Activated CD4-positive, alpha-beta T cell treated with anti-CD3 and anti-CD28 coated beads, Interleukin-2, amount 10 ng/mL, durations not matched to agents 7 days and 5 days (primary cell): ENCODE results near the gene EPB41L4B. TPM values are rescaled to one million over a fixed set of nuclear protein-coding genes. Genes with fewer than 3 reads are reported as not detected.
"Not testable (repeated sequence)": the region's sequence is repeated elsewhere in the genome, so short reads cannot be mapped to it uniquely, and the experiment has no call there.

Experiments used
- CTCF ChIA-PET: fragments of 350-600 bp; sonication (Branson Sonifier 250); formaldehyde crosslinking; loops from one replicate; lab custom pipeline; 2021; ENCODE audit warnings: antibody characterized with exemption; lab: Charles Lee
- POLR2A ChIA-PET: fragments of 350-600 bp; sonication (Branson Sonifier 250); formaldehyde crosslinking; loops from one replicate; lab custom pipeline; 2021; ENCODE audit warnings: antibody characterized with exemption; lab: Charles Lee
- DNase-seq: peaks from one replicate; pipeline ENCODE4 v3.0.0-alpha.2; 2020
- H3K27ac Mint-ChIP-seq: one replicate; pipeline ENCODE4 v1.8.0; 2021; ENCODE audit warnings: mild to moderate bottlenecking, moderate library complexity, mixed read lengths
- H3K27me3 Mint-ChIP-seq: one replicate; pipeline ENCODE4 v1.8.0; 2021; ENCODE audit warnings: mixed read lengths
- H3K36me3 Mint-ChIP-seq: one replicate; pipeline ENCODE4 v1.8.0; 2021; ENCODE audit warnings: low read depth, mixed read lengths
- H3K4me1 Mint-ChIP-seq: one replicate; pipeline ENCODE4 v1.8.0; 2021; ENCODE audit warnings: mixed read lengths
- H3K4me3 Mint-ChIP-seq: one replicate; pipeline ENCODE4 v1.8.0; 2021; ENCODE audit warnings: mild to moderate bottlenecking, moderate library complexity, mixed read lengths
- H3K9me3 Mint-ChIP-seq: one replicate; pipeline ENCODE4 v1.8.0; 2021; ENCODE audit warnings: mixed read lengths
- total RNA-seq, 2 experiments: library from RNA; stranded (reverse); gene quantifications; one replicate each; pipeline ENCODE4 v1.2.3, GENCODE V29; 2021

Gene EPB41L4B
- total RNA-seq, 2 experiments from 2014 or later: not detected

GRCh38 chr9:109218242-109218641 is 102.6 kb downstream of the EPB41L4B start:
- H3K36me3 Mint-ChIP-seq, POLR2A ChIA-PET, H3K4me3 Mint-ChIP-seq, H3K9me3 Mint-ChIP-seq, H3K27ac Mint-ChIP-seq, DNase-seq, H3K4me1 Mint-ChIP-seq: not testable (repeated sequence)
- peaks cover 13% of the 10 kb centered on the region for H3K27me3 Mint-ChIP-seq
- CTCF ChIA-PET: interaction anchor here (0.7 kb wide), 1 partner anchor 11 kb away, joined by 3 read pairs; no protein-coding TSS in a partner anchor

- ChIA-PET CTCF (interaction anchor here (0.8 kb wide), 1 partner anchor 184 kb away, joined by 3 read pairs; no protein-coding TSS in a partner anchor), POLR2A (no interaction called here)
- Mint-ChIP-seq H3K4me1 (no peaks in the 10 kb centered on the region), H3K4me3 (no peak overlapping the region), H3K27me3 (peaks cover 22% of the 10 kb centered on the region), H3K9me3 (no peaks in the 10 kb centered on the region), H3K36me3 (no peaks in the 10 kb centered on the region), H3K27ac (no peak overlapping the region)
- DNase-seq: no peak
These were observed 106.4 kb downstream of the EPB41L4B start for GRCh38 chr9:109214414-109214813.

GRCh38 chr9:109213285-109214121 is 107.4 kb downstream of the EPB41L4B start:
- DNase-seq: no peak
- H3K36me3 Mint-ChIP-seq: no peaks in the 10 kb centered on the region
- ChIA-PET POLR2A (no interaction called here), CTCF (no interaction called here)
- peaks cover 19% of the 10 kb centered on the region for H3K27me3 Mint-ChIP-seq
- no peak overlapping the region for H3K27ac Mint-ChIP-seq
- H3K9me3 Mint-ChIP-seq: no peaks in the 10 kb centered on the region
- no peak overlapping the region for H3K4me3 Mint-ChIP-seq
- no peaks in the 10 kb centered on the region for H3K4me1 Mint-ChIP-seq

GRCh38 chr9:109212768-109213167 is 108.1 kb downstream of the EPB41L4B start:
- no peak overlapping the region for H3K27ac Mint-ChIP-seq
- H3K36me3 Mint-ChIP-seq: no peaks in the 10 kb centered on the region
- H3K4me3 Mint-ChIP-seq: no peak overlapping the region
- ChIA-PET POLR2A (no interaction called here), CTCF (no interaction called here)
- H3K9me3 Mint-ChIP-seq: no peaks in the 10 kb centered on the region
- H3K4me1 Mint-ChIP-seq: no peaks in the 10 kb centered on the region
- peaks cover 16% of the 10 kb centered on the region for H3K27me3 Mint-ChIP-seq
- no peak for DNase-seq

GRCh38 chr9:109206670-109207069 is 114.2 kb downstream of the EPB41L4B start:
- no peaks in the 10 kb centered on the region for H3K9me3 Mint-ChIP-seq
- no peaks in the 10 kb centered on the region for H3K4me1 Mint-ChIP-seq
- ChIA-PET CTCF (interaction anchor here (0.6 kb wide), 1 partner anchor 144 kb away, joined by 3 read pairs; no protein-coding TSS in a partner anchor), POLR2A (no interaction called here)
- peaks cover 18% of the 10 kb centered on the region for H3K27me3 Mint-ChIP-seq
- no peak overlapping the region for H3K27ac Mint-ChIP-seq
- no peak for DNase-seq
- H3K4me3 Mint-ChIP-seq: no peak overlapping the region
- no peaks in the 10 kb centered on the region for H3K36me3 Mint-ChIP-seq

DNA sequence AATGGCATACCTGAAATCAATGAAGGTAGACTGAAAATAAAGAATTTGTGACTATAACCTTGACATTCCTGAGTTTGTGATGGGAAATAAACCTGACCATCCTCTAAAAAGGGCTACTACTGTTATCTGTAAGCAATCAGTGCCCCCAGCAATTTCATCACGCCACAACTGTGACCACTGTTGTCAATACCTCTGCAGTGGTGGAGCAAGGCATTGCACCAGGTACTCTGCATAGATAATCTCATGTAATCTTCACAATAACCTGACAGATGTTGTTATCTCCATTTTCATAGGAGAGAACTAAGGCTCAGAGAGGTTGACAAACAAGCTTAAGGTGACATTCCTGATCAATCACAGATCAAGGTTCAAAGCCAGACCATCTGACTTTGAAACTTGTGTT is 115.3 kb downstream of the EPB41L4B start:
- Mint-ChIP-seq H3K4me3 (no peak overlapping the region), H3K27ac (no peak overlapping the region), H3K4me1 (no peaks in the 10 kb centered on the region), H3K9me3 (no peaks in the 10 kb centered on the region), H3K36me3 (no peaks in the 10 kb centered on the region), H3K27me3 (peaks cover 13% of the 10 kb centered on the region)
- POLR2A ChIA-PET: no interaction called here
- CTCF ChIA-PET: no interaction called here
- no peak for DNase-seq

GRCh38 chr9:109203761-109204360 is 117.0 kb downstream of the EPB41L4B start:
- ChIA-PET CTCF (no interaction called here), POLR2A (no interaction called here)
- Mint-ChIP-seq H3K9me3 (no peaks in the 10 kb centered on the region), H3K27ac (no peak overlapping the region), H3K4me1 (no peaks in the 10 kb centered on the region), H3K27me3 (peaks cover 11% of the 10 kb centered on the region), H3K4me3 (no peak overlapping the region), H3K36me3 (no peaks in the 10 kb centered on the region)
- no peak for DNase-seq

GRCh38 chr9:109199676-109200075 is 121.2 kb downstream of the EPB41L4B start:
- Mint-ChIP-seq H3K4me3 (no peak overlapping the region), H3K9me3 (no peaks in the 10 kb centered on the region), H3K27ac (no peak overlapping the region), H3K27me3 (peaks cover 5% of the 10 kb centered on the region), H3K4me1 (no peaks in the 10 kb centered on the region), H3K36me3 (no peaks in the 10 kb centered on the region)
- POLR2A ChIA-PET: no interaction called here
- DNase-seq: no peak
- CTCF ChIA-PET: no interaction called here

- ChIA-PET CTCF (interaction anchor here (1.0 kb wide), 1 partner anchor 10 kb away, joined by 3 read pairs; no protein-coding TSS in a partner anchor), POLR2A (no interaction called here)
- Mint-ChIP-seq H3K27ac (no peak overlapping the region), H3K9me3 (no peaks in the 10 kb centered on the region), H3K4me3 (no peak overlapping the region), H3K27me3 (peaks cover 4% of the 10 kb centered on the region), H3K4me1 (no peaks in the 10 kb centered on the region), H3K36me3 (no peaks in the 10 kb centered on the region)
- DNase-seq: peak; percentile 11
These were observed 122.0 kb downstream of the EPB41L4B start for GRCh38 chr9:109198736-109199382.

DNA sequence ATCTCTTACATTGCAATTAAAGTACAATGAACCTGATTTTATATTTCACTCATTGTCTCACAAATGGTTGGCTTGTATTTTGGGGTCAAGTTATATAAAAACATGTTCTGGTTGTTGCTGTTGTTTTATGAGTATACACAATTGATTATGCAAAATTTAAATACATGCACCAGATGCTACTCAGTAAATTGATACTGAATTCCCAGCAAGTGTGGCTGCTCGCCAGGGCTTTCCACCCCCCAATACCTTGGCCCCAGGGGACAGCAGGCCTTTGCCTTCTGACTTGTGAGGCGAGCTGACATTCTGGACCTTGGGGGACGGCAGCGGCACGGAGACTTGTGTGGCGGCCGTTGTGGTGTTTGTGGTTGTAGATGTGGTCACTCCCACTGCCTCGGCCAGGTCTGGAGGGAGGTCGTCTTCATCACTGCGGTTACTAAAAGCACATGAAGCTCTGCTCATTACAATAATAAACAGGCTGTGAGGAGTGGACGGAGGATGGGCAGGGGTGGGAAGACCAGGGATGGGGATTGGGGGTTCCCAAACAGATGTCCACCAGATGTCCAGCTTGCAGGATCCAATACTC is 126.8 kb downstream of the EPB41L4B start:
- CTCF ChIA-PET: no interaction called here
- POLR2A ChIA-PET: no interaction called here

DNA sequence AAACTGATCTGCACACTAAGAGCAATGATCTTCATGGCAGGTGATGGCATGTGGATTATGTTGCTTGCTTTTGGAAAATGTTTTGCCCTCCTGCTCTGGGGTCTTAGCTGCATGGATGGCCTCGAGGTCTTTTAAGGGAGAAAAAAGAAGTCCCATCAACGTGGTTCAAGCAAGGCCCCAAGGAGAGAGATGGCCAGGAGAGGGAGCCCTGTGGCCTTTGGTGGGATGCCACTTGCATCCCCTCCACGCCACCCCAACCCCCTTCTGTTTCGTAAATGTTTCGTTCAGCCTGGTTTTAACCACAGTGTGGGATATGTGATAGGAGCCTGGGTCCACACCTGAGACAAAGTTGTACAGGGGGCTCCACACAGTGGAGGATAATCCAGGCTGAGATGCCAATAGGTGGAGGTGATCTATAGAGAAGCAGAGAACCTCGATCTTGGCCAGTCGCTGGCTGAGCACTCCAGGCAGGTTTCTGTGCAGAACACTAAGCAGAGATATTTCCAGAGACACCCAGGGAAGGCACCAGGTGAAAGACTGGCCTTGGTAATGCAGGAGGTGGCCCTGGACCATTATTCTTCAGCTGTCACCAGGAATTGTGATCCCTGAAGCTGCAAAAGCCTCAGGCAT is 128.0 kb downstream of the EPB41L4B start:
- H3K4me1 Mint-ChIP-seq: peaks cover 6% of the 10 kb centered on the region
- POLR2A ChIA-PET: no interaction called here
- H3K27me3 Mint-ChIP-seq: peaks cover 2% of the 10 kb centered on the region
- no peaks in the 10 kb centered on the region for H3K9me3 Mint-ChIP-seq
- no peaks in the 10 kb centered on the region for H3K36me3 Mint-ChIP-seq
- CTCF ChIA-PET: interaction anchor here (2.0 kb wide), 1 partner anchor 10 kb away, joined by 6 read pairs; no protein-coding TSS in a partner anchor
- no peak for DNase-seq
- no peak overlapping the region for H3K4me3 Mint-ChIP-seq
- no peak overlapping the region for H3K27ac Mint-ChIP-seq

More for the DNA sequence above, 126.8 kb downstream of the EPB41L4B start:
- Mint-ChIP-seq H3K4me3 (no peak overlapping the region), H3K27me3 (peaks cover 2% of the 10 kb centered on the region), H3K27ac (no peak overlapping the region), H3K4me1 (peaks cover 4% of the 10 kb centered on the region), H3K9me3 (no peaks in the 10 kb centered on the region), H3K36me3 (no peaks in the 10 kb centered on the region)
- no peak for DNase-seq

GRCh38 chr9:109191746-109192145 is 129.1 kb downstream of the EPB41L4B start:
- CTCF ChIA-PET: interaction anchor here (2.0 kb wide), 1 partner anchor 9 kb away, joined by 6 read pairs; no protein-coding TSS in a partner anchor
- Mint-ChIP-seq H3K36me3 (no peaks in the 10 kb centered on the region), H3K4me1 (peaks cover 6% of the 10 kb centered on the region), H3K27me3 (peaks cover 4% of the 10 kb centered on the region), H3K9me3 (no peaks in the 10 kb centered on the region), H3K4me3 (no peak overlapping the region), H3K27ac (no peak overlapping the region)
- DNase-seq: no peak
- POLR2A ChIA-PET: no interaction called here
